NOMO-1 treated with DMSO at 0.1 percent for 48 hours (cell line): ENCODE measurements around the gene MAGI2.
"Not testable (repeated sequence)": the region's sequence is repeated elsewhere in the genome, so short reads cannot be mapped to it uniquely, and the experiment has no call there.

Experiments
- DNase-seq: peaks from one replicate; lab custom pipeline; 2025; ENCODE audit not compliant: unreplicated experiment; lab: John Stamatoyannopoulos, UW

The MAGI2 gene

DNA sequence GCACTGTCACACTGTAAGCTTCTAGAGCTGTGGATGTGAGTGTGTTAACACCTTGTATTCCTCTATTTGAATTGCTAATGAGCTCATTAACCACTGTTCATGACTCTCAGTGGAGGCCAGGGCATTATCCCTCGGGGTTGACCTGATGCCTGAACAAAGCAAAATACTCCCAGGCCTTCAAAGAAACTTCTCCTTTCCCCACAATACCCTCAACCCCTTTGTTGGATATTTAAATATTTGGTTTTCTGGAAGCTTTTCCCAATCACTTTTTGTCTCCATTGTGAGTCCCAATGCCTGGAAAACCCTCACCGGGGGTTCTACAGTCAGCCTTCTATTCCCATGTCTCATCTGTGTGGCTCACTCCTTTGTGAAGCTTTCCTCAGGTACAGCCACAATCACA is 874.8 kb downstream of the MAGI2 start:
- no peak for DNase-seq

DNA sequence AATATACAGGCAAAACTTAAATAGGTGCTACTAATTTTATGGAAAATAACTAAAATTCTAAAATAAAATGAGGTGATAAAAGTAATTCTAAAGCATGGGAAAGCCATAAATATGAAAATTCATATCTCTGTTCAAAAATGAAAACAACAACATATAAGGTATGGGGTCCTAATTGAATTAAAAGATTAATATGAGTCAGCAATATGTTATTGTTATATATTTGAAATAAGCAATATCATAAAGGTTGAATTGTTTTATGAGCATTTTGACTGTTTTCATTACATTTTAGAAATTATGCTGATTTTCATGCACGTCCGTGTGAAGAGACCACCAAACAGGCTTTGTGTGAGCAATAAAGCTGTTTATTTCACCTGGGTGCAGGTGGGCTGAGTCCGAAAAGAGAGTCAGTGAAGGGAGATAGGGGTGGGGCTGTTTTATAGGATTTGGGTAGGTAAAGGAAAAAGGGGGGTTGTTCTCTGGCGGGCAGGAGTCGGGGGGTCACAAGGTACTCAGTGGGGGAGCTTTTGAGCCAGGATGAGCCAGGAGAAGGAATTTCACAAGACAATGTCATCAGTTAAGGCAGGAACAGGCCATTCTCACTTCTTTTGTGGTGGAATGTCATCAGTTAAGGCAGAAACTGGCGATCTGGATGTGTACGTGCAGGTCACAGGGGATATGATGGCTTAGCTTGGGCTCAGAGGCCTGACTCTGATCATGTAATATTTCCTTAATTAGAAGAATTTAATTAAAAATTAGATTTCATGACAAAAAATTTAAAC is 876.1 kb downstream of the MAGI2 start:
- DNase-seq = not testable (repeated sequence)

DNA sequence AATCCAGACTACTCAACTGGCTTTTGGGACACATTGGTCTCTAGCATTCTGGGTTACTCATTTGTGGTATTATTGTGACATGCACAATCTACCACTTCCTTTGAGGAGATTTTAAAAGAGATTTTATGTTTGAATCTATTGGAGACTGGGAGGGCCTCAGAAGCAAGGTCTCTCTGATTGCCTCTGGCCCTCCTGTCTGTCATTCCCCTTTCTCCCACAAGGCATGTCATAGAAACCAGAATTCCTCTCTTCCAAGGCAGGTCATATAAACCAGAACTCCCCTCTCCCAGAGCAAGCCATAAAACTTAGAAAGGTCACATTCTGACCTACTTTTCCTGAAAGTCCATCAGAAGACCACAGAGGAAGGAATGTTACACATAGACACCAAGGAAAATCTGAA is 877.2 kb downstream of the MAGI2 start:
- no peak for DNase-seq

DNA sequence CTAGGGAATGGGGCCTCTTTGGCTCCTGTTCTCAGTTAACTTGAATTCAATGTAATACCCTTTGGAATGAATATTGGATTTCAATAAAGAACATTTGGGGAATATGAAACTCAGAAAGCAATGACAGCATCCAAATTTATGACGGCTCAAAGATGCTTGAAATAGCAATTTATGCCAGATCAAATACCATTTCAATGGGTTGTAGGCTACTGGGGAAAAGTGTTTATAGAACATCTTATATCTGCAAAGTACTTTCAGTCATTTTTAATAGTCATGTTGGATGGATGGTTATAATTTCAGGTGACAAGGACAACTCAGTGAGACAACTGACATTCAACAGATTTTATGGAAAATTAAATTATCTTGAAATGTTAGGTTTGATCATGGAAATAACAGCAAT is 882.2 kb downstream of the MAGI2 start:
- DNase-seq = no peak

DNA sequence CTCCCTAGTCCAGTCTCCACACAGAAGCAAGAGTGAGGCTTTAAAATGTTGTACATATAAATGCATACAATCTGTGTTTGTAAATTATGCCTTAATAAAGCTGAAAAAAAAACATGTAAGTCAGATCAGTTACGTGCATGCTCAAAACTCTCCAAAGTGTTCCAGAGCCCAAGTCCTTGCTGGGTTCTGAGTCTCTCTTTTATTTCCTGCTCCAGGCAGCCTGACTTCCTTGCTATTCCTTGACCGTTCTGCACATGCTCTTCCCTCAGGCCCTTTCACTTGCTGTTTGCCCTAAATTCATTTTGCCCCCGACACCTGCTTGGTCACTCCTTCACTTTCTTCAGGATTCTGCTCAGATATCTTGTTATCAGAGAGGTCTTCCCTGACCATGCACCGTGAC is 884.8 kb downstream of the MAGI2 start:
- DNase-seq = no peak

DNA sequence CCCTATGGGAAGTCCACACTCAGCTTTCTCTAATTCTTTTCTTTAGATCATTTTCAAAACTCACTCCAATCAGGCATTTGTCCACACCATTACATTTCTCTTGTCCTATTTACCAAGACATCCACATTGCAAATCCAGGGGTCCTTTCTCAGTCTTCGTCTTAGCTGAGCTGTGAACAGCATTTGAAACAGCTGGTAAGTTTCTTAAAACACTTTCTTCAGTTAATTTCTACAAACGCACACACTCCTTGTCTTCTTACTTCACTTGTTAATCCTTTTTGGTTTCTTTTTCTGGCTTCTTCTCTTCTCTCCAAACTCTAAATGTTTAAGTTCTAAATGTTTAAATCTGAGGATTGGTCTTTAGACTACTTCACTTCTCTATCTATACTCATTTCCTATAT is 885.6 kb downstream of the MAGI2 start:
- DNase-seq = no peak

DNA sequence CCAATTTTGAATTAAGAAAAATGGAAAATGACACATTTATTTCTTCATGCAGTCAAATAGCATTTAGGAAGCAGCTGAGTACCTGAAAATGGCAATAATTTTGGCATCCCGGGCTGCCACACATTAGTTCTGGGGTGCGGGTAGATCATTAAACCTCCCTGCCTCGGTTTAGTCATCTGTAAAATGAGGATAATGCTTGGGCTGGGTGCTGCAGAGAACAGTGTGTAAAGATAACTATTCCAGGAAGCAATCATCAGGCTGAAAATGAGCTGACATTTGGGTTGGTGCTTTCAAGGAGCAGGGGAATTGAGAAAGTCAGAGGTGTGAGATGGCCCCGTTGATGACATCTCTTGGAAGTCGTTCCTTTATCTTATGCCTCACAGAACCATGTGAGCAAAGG is 887.7 kb downstream of the MAGI2 start:
- DNase-seq = no peak

DNA sequence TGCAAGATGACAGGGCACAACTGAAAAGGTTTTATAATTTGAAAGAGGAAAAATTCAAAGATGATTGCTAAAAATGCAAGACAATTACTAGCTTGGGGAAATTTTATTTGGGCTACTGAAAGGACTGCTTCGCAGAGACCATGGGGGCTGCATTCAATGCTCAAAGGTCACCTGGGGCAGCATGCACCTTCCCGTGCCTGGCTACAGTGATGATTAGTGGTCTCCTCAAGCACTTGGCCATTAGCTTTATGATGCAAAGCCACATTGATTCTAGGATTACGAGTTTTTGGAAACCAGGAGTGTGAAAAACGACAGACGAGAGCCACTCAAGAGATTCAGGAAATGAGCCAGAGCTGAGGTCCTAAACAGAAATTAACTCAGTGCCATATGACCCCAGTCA is 890.3 kb downstream of the MAGI2 start:
- DNase-seq = no peak

DNA sequence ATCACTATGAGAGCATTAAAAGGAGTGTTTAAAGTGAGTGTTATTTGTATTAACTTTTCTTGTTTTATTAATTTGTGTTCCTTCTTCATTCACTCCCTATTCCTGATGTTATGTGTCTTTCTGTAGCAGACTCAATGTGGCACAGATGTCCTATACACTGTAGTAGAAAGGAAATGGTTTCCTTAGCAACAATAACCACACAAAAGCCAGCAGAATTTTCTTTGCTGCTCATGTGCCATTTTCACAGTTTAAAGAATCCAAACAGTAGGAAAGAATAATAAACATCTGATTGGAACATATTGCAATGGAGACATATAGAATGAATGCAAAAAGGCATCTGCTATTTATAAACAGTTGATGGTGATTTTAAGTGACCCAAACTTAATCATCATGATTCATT is 891.3 kb downstream of the MAGI2 start:
- no peak for DNase-seq

DNA sequence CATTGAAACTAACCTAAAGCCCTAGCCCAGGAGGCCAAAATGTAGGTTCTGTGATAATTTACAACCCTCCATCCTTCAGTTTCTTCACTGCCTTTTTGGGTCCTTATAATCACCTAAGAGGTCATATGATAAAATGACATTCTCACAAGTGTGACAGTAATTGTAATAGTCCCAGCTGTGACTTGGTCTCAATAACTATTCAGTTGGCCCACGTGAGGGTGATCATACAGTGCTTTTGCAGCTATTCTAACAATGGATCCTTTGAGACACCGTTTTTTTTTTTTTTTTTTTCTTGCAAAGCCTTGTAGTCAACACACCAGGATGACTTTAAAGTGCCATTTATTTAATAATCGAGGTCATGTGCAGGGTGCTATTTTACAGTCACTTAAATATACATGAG is 894.9 kb downstream of the MAGI2 start:
- no peak for DNase-seq

DNA sequence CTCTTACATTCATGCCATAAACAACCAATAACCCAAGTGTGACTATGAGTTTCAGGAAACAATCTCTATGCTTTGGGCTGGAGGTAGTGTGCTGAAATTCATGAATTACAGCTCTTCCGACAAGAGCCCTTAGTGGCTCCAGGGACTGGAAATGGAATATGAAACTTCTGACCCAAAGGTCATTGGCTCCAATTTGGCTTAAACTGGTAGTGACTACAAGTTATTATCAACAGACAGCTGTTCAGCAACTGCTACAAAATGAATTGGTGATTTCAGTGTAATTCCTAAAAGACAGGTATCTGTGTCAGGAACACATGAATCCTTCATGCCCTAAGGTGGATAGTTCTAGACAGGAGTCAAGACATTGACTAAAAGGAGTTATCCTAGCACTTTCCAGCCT is 909.5 kb downstream of the MAGI2 start:
- no peak for DNase-seq

DNA sequence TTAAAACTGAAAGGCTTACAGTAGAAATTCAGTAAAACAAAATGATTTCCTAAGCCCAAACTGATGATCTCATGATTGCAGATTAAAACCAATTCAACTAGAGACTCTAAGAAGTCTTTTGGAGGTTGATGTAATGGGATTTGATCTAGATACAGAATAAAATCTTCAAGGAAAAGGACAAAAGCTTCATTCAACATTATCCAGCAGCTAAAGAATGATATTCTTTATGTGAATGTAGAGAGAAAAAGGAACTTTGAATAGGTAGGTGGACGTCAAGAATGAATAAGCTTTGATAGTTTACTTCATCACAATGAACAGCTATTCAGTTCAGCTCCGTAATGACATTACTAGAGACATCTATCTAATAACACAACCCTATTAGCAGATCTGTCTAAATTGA is 910.5 kb downstream of the MAGI2 start:
- no peak for DNase-seq

DNA sequence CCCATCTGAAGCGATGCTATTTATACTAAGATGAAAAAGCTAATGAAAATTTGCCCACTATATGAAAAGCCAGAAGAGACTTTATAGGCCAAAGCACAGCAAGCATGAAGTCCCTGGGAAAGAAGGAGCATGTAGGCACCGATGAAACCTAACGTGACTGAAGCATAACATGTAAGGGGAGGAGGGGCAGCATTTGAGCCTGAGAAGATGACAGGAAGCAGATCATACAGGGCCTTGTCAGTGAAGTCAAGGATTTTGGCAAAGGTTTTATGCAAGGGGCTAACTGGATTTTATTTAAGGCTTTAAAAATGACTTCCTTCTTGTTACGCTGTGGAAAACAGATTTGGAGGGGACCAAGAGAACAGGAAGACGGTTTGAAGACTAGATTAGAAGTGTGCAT is 910.9 kb downstream of the MAGI2 start:
- no peak for DNase-seq

DNA sequence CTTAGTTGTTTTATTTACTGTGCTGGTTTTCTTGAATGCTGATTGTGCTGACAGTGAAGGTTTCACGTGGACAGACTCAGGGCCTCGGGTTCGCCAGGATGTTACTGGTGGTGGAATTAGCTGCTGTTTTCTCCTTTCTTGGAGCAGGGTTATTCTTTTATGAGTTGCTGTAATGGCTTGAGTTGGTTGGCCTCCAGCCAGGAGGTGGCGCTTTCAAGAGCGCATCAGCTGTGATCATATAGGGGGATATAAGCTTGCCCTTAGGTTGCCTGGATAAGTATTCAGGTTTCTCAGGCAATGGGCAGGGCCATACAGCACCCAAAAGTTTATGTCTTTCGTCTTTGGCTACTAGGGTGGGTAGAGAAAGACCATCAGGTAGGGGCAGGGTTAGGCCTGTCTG is 913.6 kb downstream of the MAGI2 start:
- DNase-seq = no peak

DNA sequence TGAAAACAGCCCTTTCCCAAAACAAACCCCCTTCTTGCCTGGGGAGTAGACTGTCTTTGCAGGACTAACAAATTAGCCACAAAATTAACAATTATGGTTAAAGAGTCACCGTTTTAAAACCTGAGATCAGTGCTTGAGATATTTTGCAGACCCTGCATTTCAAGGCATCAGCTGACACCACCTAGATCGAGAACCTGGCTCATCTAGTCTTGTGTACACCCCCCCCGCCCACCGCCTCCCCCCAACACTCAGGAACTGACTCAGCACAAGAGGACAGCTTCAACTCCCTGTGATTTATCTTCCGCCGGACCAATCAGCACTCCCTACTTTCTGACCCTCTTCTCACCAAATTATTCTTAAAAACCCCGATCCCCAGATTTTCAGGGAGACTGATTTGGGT is 917.8 kb downstream of the MAGI2 start:
- DNase-seq = no peak

DNA sequence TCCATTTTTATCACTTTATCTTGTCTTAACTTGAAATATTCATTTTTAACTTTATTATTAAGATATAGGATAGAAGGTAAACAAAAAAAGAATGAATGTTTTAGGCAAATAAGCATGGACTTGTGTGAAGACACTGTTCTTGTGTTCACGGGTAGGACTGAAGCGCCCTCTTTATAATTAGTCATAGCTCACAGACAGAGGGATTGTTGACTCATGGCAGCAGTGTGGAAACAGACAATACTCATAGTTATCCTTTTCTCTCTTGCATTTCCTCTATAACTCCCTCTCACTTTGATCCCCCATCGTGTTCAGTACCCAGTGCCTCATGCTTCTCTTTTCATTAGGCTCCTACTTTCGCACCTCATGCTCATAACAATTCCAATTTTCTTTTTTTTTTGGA is 923.1 kb downstream of the MAGI2 start:
- DNase-seq = no peak

DNA sequence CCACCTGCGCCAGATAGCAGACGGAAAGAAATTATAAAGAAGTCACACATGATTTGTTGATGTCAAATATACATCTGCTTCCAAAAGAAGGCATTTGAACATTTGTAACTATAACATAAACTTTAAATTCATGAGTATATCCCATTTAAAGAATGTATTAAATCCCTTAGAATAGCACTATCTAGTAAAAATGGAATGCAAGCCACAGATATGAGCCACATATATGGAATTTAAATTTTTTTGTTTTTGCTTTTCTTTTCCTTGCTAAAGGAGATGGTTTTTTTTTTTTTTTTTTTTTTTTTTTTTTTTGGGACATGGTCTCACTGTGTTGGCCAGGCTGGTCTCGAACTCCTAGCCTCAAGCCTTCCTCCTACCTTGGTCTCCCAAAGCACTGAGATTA is 924.1 kb downstream of the MAGI2 start:
- no peak for DNase-seq

DNA sequence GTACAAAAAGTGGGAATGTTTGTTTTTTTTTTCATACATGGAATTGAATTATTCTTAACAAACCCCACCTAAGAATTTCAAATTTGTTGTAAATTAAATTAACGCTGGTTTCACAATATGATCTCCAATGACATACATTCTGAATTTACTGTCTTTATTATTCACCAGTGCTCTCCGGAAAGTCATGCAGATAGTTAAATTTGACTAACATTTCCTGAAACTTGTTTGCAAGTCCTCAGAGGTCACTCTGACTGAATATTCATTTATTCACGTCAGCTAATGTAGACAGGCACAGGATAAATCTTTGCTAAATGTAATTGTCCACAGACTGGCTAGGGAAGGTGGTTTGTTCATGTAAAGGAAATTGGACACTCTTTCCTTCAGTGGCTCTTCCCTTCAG is 924.5 kb downstream of the MAGI2 start:
- no peak for DNase-seq

DNA sequence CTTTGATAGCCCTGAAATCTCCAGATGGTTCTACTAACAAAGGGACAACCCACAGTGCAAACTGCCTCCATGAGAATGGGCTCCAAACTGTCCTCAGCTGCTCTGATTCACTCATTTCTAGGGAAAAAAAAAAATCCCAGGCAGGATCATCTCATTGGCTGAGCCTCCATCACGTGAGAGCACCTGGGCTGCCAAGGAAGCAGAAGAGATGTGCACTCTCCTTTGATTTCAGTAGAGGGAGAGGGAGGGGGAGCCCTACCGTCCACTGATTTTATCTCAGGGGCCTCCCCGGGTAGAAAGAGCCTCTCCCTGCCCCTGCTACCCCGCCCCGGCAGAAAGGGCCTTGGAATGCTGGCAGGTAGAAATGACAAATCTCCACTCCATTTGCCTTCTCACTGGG is 929.5 kb downstream of the MAGI2 start:
- no peak for DNase-seq

DNA sequence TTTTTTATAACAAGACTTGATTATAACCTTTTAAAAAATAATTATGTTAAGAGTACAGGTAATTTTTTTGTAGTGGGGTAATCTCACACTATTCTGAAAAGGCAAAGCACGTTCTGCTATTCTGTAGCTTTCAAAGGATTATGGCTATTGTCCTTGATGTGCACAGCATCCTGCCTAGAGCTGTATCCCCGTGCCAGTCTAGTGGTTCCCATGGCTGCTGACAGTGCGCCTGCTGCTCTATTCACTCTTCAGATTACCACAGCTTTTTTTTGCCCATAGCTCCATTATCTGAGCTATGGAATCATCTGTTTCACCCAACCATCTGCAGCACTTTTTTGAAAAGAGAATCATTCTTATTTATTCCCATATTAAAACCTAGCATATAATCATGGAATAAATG is 931.5 kb downstream of the MAGI2 start:
- DNase-seq = no peak

DNA sequence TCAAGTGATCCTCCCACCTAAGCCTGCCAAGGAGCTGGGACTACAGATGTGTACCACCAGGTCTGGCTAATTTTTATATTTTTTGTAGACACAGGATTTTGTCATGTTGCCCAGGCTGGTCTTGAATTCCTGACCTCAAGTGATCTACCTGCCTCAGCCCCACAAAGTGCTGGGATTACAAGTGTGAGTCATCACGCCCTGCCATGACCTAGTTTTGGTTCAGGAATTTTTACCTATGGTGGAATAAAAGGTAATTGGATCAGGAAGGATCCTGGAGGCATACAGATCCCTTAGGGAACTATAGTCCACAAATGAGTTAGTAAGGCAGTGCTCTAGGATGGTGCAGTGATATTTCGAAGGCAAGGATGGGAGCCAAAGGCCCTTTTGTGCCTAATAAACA is 937.0 kb downstream of the MAGI2 start:
- DNase-seq = no peak

DNA sequence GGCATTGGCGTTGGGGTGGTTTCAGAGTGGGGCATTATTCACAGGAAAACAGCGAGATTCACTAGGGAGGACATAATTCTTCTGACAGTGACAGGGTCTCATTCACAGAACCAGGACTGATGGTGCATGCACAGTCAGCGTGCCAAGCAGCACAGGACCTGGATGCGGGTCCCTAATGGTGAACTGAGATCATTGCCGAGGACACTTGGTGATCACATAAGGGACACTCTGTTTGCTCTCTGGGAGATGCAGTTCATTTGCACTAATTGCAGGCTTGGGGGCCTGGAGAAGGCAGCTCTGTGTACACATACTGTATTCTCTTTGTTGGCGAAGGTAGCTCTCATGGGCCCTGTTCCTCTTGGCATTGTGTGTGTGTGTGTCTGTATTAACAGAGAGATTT is 938.8 kb downstream of the MAGI2 start:
- no peak for DNase-seq

DNA sequence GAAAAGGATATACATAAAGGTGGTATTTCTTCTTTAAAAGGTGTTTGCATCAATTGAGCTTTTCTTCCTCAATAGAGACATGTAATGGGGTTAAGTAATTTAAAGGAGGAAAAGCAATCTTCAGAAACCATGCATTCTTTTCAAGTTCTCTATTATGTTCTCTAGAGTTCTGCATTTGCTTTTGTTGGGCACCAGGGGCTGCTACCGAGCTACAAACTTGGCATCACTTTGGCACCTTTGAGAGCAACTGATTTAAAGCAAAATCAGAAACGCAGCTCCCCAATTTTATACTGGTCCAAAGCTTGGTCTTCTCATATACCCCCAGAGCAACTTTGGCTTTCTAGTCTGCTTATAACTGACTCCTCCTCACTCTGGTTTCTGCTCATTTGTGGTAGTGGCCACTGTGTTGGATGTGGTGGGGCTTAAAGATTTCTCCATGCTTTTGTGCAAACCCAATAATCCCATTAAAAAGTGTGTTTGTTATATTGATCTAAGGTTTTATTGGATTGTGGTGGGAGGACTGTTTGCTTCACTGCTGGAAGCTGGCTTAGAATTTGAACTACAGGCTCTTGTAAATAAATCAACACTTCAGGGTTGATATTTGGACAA is 942.8 kb downstream of the MAGI2 start:
- DNase-seq = peak; percentile 77
